Upper lobe of left lung (tissue), 6 donors: Measurements from ENCODE around the gene NANOS2. TPM values are rescaled to one million over a fixed set of nuclear protein-coding genes. Genes with fewer than 3 reads are reported as not detected.
A peak's percentile ranks its signal among the peaks of the same experiment; 100 is the strongest.

Experiments
- ATAC-seq, 2 donors: fragments of 200-7000 bp; cut with Tn5 transposase; one replicate each; pipeline ENCODE4 v1.9.1; 2022; ENCODE audit warnings: mild to moderate bottlenecking in 2 of 2, moderate library complexity in 2 of 2; ENCODE audit not compliant: low FRiP score in 2 of 2
- DNase-seq, 2 donors: peaks; one replicate each; pipeline ENCODE4 v3.0.0-alpha.2; 2019 to 2020
- H3K27ac ChIP-seq, 4 donors: fragments of 200-600 bp; sonication (generic); one replicate each; pipeline ENCODE4 v1.5.1; 2016 to 2019
- H3K27me3 ChIP-seq, 4 donors: fragments of 200-600 bp; sonication (generic); one replicate each; pipeline ENCODE4 v1.5.1; 2017 to 2019
- H3K36me3 ChIP-seq, 4 donors: fragments of 200-600 bp; sonication (generic); one replicate each; pipeline ENCODE4 v1.5.1; 2016 to 2019
- H3K4me1 ChIP-seq, 4 donors: fragments of 200-600 bp; sonication (generic); one replicate each; pipeline ENCODE4 v1.5.1; 2018 to 2019
- H3K4me3 ChIP-seq, 4 donors: fragments of 200-600 bp; sonication (generic); one replicate each; pipeline ENCODE4 v1.5.1; 2017 to 2019; ENCODE audit warnings: mild to moderate bottlenecking in 2 of 4, moderate library complexity in 1 of 4
- H3K9me3 ChIP-seq, 4 donors: fragments of 200-600 bp; sonication (generic); one replicate each; pipeline ENCODE4 v1.5.1; 2018 to 2019
- EP300 ChIP-seq, 4 donors: sonication (generic); formaldehyde crosslinking; IDR thresholded peaks; one replicate each; pipeline ENCODE4 v1.5.1; 2017; ENCODE audit warnings: antibody characterized with exemption in 4 of 4, control low read depth in 2 of 4
- POLR2A ChIP-seq, 4 donors: fragments of 450-650 bp; IDR thresholded peaks; one replicate each; pipeline ENCODE4 v1.5.1; 2016 to 2017; ENCODE audit warnings: antibody characterized with exemption in 4 of 4, mild to moderate bottlenecking in 2 of 4
- POLR2AphosphoS5 ChIP-seq, 2 donors: sonication (generic); formaldehyde crosslinking; IDR thresholded peaks; one replicate each; pipeline ENCODE4 v1.5.1; 2017; ENCODE audit warnings: antibody characterized with exemption in 2 of 2
- WGBS, 2 donors: methylation state at CpG; one replicate each; pipeline ENCODE4 v1.1.5; 2017 to 2018; 5-methylcytosine and 5-hydroxymethylcytosine counted together
- total RNA-seq, 6 donors: library from RNA; depleted of rRNA in 4 of 6; stranded (reverse); fragments of >200 nt in 4 of 6; gene quantifications; one replicate each; pipeline versions ENCODE4 v1.1.0 to v1.2.1, GENCODE V29; 2016 to 2021
- TF ChIP-seq, protein P1 (sequence below), 6 experiments: fragments of 450-650 bp in 4 of 6; fragments of 200-600 bp in 2 of 6; sonication (generic) in 2 of 6; IDR thresholded peaks; one replicate each; pipeline ENCODE4 v1.5.1; 2016 to 2019; ENCODE audit warnings: antibody characterized with exemption in 6 of 6
- donor health status: DM: no; HTN: no; CAD: no; lungs with moderate emphysema.
- donor health status: DM: no; HTN: yes; CAD: no; lungs with severe emphysema.

NANOS2 gene
- total RNA-seq, 6 donors from 2014 or later: not detected

DNA sequence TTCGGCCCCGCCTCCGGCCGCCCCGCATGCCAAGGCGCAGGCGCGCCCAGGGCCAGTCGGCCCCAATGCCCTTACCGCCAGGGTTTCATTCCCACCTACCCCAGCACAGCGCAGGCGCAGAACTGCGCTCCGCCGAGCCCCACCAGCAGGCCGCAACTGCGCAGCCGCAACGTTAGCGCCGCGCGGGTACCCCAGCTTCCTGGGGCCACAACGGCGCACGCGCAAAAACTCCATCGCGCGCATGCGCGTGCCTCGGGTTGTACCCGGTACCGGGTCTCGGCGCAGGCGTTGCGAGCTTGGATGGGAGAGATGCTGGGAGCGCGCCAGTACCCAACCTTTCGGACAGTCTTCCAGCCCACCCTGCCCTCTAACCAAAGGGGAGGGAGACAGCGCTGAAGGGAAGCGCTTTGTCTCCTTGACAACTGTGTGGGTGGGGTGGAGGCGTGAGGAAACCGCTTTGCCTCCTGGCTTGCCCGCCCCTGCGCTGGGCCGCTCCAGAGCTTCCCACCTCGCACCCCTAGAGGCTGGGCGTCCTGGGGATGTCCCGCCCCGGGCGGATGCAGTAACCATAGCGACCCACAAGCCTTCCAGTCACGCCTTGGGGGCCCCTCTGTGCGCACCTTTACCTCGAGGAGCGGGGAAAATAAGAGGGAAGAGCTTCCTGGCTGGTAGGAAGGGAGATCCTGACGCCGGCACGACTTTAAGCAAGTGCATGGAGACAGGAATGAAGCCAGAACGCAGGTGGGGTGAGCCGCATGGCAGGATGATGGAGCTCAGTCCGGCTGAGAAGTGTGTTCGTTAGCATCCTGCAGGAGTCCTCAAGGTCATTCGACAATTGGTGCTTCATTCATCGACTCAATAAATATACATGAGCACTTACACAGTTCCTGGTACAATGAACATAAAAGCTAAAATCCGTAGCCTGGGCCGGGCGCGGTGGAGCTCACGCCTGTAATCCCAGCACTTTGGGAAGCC is 11.6 kb downstream of the NANOS2 start:
- ATAC-seq: peak; percentile 95 to 97
- 1 to 2% methylated on average over 22 to 55 of the region's 73 CpGs for WGBS, 2 donors
- peak in 2 of 4 donors; percentile 47 to 85 for TF ChIP-seq POLR2A (IDR thresholded peaks at IDR 0.05)
- TF ChIP-seq, protein P1, sequence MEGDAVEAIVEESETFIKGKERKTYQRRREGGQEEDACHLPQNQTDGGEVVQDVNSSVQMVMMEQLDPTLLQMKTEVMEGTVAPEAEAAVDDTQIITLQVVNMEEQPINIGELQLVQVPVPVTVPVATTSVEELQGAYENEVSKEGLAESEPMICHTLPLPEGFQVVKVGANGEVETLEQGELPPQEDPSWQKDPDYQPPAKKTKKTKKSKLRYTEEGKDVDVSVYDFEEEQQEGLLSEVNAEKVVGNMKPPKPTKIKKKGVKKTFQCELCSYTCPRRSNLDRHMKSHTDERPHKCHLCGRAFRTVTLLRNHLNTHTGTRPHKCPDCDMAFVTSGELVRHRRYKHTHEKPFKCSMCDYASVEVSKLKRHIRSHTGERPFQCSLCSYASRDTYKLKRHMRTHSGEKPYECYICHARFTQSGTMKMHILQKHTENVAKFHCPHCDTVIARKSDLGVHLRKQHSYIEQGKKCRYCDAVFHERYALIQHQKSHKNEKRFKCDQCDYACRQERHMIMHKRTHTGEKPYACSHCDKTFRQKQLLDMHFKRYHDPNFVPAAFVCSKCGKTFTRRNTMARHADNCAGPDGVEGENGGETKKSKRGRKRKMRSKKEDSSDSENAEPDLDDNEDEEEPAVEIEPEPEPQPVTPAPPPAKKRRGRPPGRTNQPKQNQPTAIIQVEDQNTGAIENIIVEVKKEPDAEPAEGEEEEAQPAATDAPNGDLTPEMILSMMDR (IDR thresholded peaks at IDR 0.05): peak in 4 of 6 experiments; percentile 12 to 41 (median 34)
- peak; percentile 34 to 83 for TF ChIP-seq POLR2AphosphoS5 (IDR thresholded peaks at IDR 0.05)
- no peak for TF ChIP-seq EP300 (IDR thresholded peaks at IDR 0.05)

DNA sequence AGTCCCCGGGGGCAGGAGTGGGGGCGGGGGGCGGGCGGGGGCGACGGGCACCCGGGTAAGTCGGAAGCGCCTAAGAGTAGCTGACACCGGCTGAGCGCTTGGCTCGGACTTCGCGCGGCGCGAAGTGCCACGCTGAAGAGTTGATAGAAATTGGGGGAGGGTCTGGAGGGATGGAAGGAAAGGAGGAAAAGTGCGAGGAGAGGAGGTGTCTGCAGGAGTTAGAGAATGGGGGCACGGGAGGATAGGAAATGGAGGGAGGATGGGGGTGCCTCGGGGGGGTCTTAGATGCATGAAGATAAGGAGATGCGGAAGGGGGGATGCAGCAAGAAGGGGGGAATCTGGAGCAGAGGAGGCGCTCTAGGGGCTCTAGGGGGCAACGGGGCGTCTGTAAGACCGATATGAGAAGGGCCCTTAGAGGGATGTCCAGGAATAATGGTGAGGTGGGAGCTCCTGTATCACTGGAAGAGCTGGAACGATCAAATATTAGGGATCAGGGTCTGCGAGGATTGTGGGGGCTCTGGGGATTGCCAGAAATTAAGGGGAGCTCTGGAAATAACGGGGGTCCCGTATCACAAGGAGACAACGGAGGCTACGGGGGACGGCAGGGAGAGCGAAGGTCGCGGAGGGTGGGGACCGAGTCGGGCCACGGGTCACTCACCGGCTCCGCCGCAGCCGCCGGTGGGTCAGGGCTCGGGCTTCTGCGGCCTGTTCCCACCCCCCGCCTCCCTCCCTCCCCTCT is 12.5 kb downstream of the NANOS2 start, which contains the start of gene MYPOP:
Gene MYPOP (minus strand): TSS at position 702 of the 739 bp plus-strand sequence. CDS start 840 bp downstream, outside the sequence.
- DNase-seq: no peak
- peak within 1 kb of the TSS; percentile 61 to 79 (median 75) for H3K27ac ChIP-seq
- H3K4me3 ChIP-seq: peak within 1 kb of the TSS; percentile 67 to 84 (median 76)
- TF ChIP-seq, protein P1 (IDR thresholded peaks at IDR 0.05): no peak
- TF ChIP-seq EP300 (IDR thresholded peaks at IDR 0.05) (no peak), POLR2A (IDR thresholded peaks at IDR 0.05) (no peak), POLR2AphosphoS5 (IDR thresholded peaks at IDR 0.05) (no peak)
- 1 to 3% methylated on average over 37 to 45 of the region's 47 CpGs for WGBS, 2 donors
- no peaks in the 10 kb centered on the region for H3K27me3 ChIP-seq
- H3K4me1 ChIP-seq: peaks cover 12 to 32% (median 18%) of the 10 kb centered on the region in 4 donors
- no peak for ATAC-seq
- H3K36me3 ChIP-seq: peaks cover 0 to 25% (median 19%) of the 10 kb centered on the region in 4 donors
- no peaks in the 10 kb centered on the region for H3K9me3 ChIP-seq

More for the DNA sequence above, 11.6 kb downstream of the NANOS2 start:
- H3K27ac ChIP-seq: peak overlapping the region; percentile 61 to 79 (median 75)
- peaks cover 0 to 18% (median 14%) of the 10 kb centered on the region in 4 donors for H3K36me3 ChIP-seq
- peak; percentile 98 to 100 for DNase-seq
- no peaks in the 10 kb centered on the region for H3K9me3 ChIP-seq
- peaks cover 12 to 32% (median 18%) of the 10 kb centered on the region in 4 donors for H3K4me1 ChIP-seq
- no peaks in the 10 kb centered on the region for H3K27me3 ChIP-seq
- H3K4me3 ChIP-seq: peak overlapping the region; percentile 67 to 84 (median 76)

DNA sequence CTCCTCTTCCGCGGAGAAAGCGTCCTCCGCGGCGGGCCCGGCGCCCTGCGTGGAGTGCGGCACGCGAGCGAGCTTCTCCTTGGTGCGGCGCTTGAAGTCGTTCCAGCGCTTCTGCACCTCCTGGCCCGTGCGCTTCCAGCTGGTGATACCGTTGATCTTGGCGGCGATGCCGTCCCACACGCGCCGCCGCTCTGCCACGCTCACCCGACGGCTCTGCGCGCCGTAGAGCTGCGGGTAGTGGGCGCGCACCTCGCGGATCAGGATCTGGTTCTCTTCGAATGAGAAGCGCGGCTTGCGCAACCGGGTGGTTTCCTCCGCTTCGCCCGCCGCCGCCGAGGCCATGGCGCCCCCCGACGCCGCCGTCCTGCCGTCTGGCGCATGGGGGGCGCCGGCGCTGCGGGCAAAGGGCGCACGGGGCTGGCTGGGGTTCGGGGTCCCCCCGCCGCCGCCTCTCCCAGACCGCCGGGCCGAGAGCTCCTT is 13.1 kb downstream of the NANOS2 start:
- H3K36me3 ChIP-seq: peaks cover 0 to 26% (median 20%) of the 10 kb centered on the region in 4 donors
- H3K4me3 ChIP-seq: peak overlapping the region; percentile 67 to 84 (median 76)
- ATAC-seq: peak in 1 of 2 donors; percentile 37
- no peaks in the 10 kb centered on the region for H3K27me3 ChIP-seq
- peak overlapping the region in 2 of 4 donors; percentile 67 to 79 for H3K27ac ChIP-seq
- no peak for TF ChIP-seq POLR2A (IDR thresholded peaks at IDR 0.05)
- TF ChIP-seq, protein P1 (IDR thresholded peaks at IDR 0.05): no peak
- TF ChIP-seq EP300 (IDR thresholded peaks at IDR 0.05): no peak
- TF ChIP-seq POLR2AphosphoS5 (IDR thresholded peaks at IDR 0.05): no peak
- H3K9me3 ChIP-seq: no peaks in the 10 kb centered on the region
- WGBS, 2 donors: 20% methylated on average over 33 of the region's 69 CpGs; no CpG with 5 or more reads in 1 of the 2 donors
- DNase-seq: peak; percentile 70 to 88
- H3K4me1 ChIP-seq: peaks cover 12 to 32% (median 18%) of the 10 kb centered on the region in 4 donors

DNA sequence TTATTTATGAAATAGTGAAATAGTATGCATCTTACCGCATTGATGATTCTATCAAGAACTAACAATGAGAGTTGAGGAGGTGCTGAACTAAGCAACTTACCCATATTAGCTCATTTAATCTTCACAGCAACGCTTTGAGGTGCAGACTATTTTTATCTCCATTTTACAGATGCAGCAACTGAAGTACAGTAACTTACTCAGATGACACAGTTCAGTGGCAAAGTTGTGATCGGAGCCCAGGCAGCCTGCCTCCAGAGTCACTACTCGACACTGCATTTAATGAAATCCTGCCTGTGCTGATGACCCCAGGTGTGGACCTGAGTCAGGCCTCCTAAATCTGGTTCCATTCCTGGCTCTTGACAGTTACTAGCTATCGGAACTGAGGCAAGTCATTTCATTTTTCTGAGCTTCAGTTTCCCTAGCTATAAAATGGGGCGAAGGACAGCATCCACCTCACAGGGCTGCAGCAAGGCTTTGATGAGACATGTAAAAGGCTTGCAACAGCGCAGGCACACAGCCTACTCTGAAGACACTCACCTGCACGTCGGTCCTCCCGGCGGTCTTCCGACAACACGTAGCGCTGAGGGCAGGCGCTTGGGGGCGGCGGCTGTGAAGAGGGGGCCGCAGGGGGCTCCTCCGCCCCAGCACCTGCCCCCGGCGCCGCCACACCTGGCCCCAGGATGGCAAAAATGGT is 13.7 kb downstream of the NANOS2 start:
- 75 to 88% methylated on average over 6 to 10 of the region's 22 CpGs for WGBS, 2 donors
- ATAC-seq (no peak), DNase-seq (no peak)
- Histone ChIP-seq H3K4me3 (peak overlapping the region in 3 of 4 donors; percentile 67 to 82 (median 70)), H3K4me1 (peaks cover 12 to 32% (median 18%) of the 10 kb centered on the region in 4 donors), H3K9me3 (no peaks in the 10 kb centered on the region), H3K36me3 (peaks cover 0 to 26% (median 20%) of the 10 kb centered on the region in 4 donors), H3K27ac (peak overlapping the region in 1 of 4 donors; percentile 79), H3K27me3 (no peaks in the 10 kb centered on the region)
- TF ChIP-seq POLR2AphosphoS5 (IDR thresholded peaks at IDR 0.05) (no peak), EP300 (IDR thresholded peaks at IDR 0.05) (no peak), POLR2A (IDR thresholded peaks at IDR 0.05) (no peak)
- TF ChIP-seq, protein P1 (IDR thresholded peaks at IDR 0.05): no peak
